Body of pancreas (tissue), 4 donors: ENCODE data around the gene HYAL1.

ENCODE experiments used
- CTCF ChIP-seq, 7 experiments: fragments of 450-650 bp in 4 of 7; fragments of 200-600 bp in 3 of 7; sonication (generic) in 3 of 7; IDR thresholded peaks; one replicate each; pipeline ENCODE4 v1.5.1; 2016 to 2019; ENCODE audit warnings: antibody characterized with exemption in 7 of 7
- POLR2A ChIP-seq, 3 donors: fragments of 450-650 bp; IDR thresholded peaks; one replicate each; pipeline ENCODE4 v1.6.1; 2016; ENCODE audit warnings: antibody characterized with exemption in 3 of 3, mild to moderate bottlenecking in 2 of 3

GRCh38 chr3:50258979-50259378 lies 44.4 kb downstream of the HYAL1 start:
- TF ChIP-seq POLR2A (IDR thresholded peaks at IDR 0.05) (no peak), CTCF (IDR thresholded peaks at IDR 0.05) (no peak)
